ENCODE data around the gene LPP. TPM values are rescaled to one million over a fixed set of nuclear protein-coding genes. Genes with fewer than 3 reads are reported as not detected.

Gene LPP
- total RNA-seq, 6 donors from 2014 or later, result 86.0 to 196 (median 160) TPM

DNA sequence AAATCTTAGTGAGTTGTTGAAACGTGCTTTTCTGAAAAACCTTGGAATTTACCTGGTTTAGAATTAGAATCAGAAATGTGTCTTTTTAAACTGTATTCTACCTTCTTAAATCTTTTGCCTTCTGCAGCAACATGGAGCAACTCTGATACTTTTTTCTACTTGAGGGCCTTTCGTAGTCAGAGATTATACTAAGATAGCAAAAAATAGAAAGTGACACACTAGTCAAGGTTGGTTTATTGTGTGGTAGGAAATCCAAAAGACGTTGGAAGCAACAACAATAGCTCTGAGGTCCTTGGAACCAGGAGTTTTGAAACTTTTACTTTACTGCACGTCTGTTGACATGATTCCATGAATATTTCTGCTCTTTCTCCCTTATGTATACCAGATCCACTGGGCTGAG, 294.9 kb downstream of the LPP start:
- ATAC-seq (ENCODE audit: low FRiP score in 2 of 2) (no peak), DNase-seq (no peak)
- no peak overlapping the region for H3K27ac ChIP-seq
- no peaks in the 10 kb centered on the region for H3K27me3 ChIP-seq
- 83 to 88% methylated on average over 4 of the region's 4 CpGs for WGBS, 2 donors
- no peaks in the 10 kb centered on the region for H3K9me3 ChIP-seq
- H3K4me3 ChIP-seq, result no peak overlapping the region
- H3K36me3 ChIP-seq, result no peaks in the 10 kb centered on the region
- H3K4me1 ChIP-seq, result no peaks in the 10 kb centered on the region
- TF ChIP-seq, protein P1, sequence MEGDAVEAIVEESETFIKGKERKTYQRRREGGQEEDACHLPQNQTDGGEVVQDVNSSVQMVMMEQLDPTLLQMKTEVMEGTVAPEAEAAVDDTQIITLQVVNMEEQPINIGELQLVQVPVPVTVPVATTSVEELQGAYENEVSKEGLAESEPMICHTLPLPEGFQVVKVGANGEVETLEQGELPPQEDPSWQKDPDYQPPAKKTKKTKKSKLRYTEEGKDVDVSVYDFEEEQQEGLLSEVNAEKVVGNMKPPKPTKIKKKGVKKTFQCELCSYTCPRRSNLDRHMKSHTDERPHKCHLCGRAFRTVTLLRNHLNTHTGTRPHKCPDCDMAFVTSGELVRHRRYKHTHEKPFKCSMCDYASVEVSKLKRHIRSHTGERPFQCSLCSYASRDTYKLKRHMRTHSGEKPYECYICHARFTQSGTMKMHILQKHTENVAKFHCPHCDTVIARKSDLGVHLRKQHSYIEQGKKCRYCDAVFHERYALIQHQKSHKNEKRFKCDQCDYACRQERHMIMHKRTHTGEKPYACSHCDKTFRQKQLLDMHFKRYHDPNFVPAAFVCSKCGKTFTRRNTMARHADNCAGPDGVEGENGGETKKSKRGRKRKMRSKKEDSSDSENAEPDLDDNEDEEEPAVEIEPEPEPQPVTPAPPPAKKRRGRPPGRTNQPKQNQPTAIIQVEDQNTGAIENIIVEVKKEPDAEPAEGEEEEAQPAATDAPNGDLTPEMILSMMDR (IDR thresholded peaks at IDR 0.05), result no peak
- no peak for TF ChIP-seq POLR2AphosphoS5 (IDR thresholded peaks at IDR 0.05)
- TF ChIP-seq EP300 (IDR thresholded peaks at IDR 0.05), result no peak
- TF ChIP-seq POLR2A (IDR thresholded peaks at IDR 0.05), result no peak

GRCh38 chr3:188449421-188449820, 295.5 kb downstream of the LPP start:
- Histone ChIP-seq H3K4me3 (no peak overlapping the region), H3K9me3 (no peaks in the 10 kb centered on the region), H3K27ac (no peak overlapping the region), H3K4me1 (no peaks in the 10 kb centered on the region), H3K36me3 (no peaks in the 10 kb centered on the region), H3K27me3 (no peaks in the 10 kb centered on the region)
- ATAC-seq (ENCODE audit: low FRiP score in 2 of 2), result no peak
- no peak for DNase-seq
- no peak for TF ChIP-seq POLR2A (IDR thresholded peaks at IDR 0.05)
- TF ChIP-seq, protein P1 (IDR thresholded peaks at IDR 0.05), result no peak
- TF ChIP-seq EP300 (IDR thresholded peaks at IDR 0.05), result no peak
- TF ChIP-seq POLR2AphosphoS5 (IDR thresholded peaks at IDR 0.05), result no peak
- 95 to 98% methylated on average over 2 of the region's 2 CpGs for WGBS, 2 donors

GRCh38 chr3:188452158-188452772, 298.3 kb downstream of the LPP start:
- TF ChIP-seq, protein P1 (IDR thresholded peaks at IDR 0.05), result no peak
- no peak for TF ChIP-seq POLR2AphosphoS5 (IDR thresholded peaks at IDR 0.05)
- ATAC-seq (ENCODE audit: low FRiP score in 2 of 2) (no peak), DNase-seq (no peak)
- Histone ChIP-seq H3K9me3 (no peaks in the 10 kb centered on the region), H3K4me1 (no peaks in the 10 kb centered on the region), H3K27me3 (no peaks in the 10 kb centered on the region), H3K27ac (no peak overlapping the region), H3K4me3 (no peak overlapping the region), H3K36me3 (no peaks in the 10 kb centered on the region)
- WGBS, 2 donors, result 91 to 92% methylated on average over 8 of the region's 8 CpGs

- no peak for ATAC-seq (ENCODE audit: low FRiP score in 2 of 2)
- H3K36me3 ChIP-seq, result no peaks in the 10 kb centered on the region
- H3K4me1 ChIP-seq, result no peaks in the 10 kb centered on the region
- DNase-seq, result no peak
- no peak overlapping the region for H3K27ac ChIP-seq
- WGBS, 2 donors, result 90 to 93% methylated on average over 6 of the region's 6 CpGs
- TF ChIP-seq POLR2A (IDR thresholded peaks at IDR 0.05), result no peak
- no peak for TF ChIP-seq EP300 (IDR thresholded peaks at IDR 0.05)
- TF ChIP-seq POLR2AphosphoS5 (IDR thresholded peaks at IDR 0.05), result no peak
- TF ChIP-seq, protein P1 (IDR thresholded peaks at IDR 0.05), result no peak
- H3K27me3 ChIP-seq, result no peaks in the 10 kb centered on the region
- no peak overlapping the region for H3K4me3 ChIP-seq
- no peaks in the 10 kb centered on the region for H3K9me3 ChIP-seq
Measured at GRCh38 chr3:188453431-188454384, 299.8 kb downstream of the LPP start.
